Measurements from ENCODE around the gene DRAM1. TPM values are rescaled to one million over a fixed set of nuclear protein-coding genes. Genes with fewer than 3 reads are reported as not detected.
A peak's percentile ranks its signal among the peaks of the same experiment; 100 is the strongest.

DRAM1 gene
- total RNA-seq, 4 donors from 2014 or later, result 1.4 to 15.0 (median 6.0) TPM

DNA sequence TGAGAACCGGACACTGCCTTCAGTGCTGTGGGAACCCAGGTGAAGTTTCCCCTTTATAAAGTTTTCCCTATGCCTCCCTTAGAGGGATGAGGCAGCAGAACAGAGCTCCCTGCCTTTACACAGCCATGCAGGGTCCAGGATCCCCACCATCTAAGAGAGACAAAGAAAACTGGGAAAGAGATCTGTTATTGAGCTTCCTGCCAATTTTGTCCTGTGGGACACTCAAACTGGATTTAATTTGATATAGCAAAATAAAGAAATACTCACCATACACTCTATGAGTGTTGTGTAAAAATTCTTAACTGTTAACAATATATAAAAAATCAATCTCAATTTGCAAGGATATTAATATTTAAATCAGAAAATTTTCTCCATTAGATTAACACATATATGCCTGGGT, 69.9 kb downstream of the DRAM1 start:
- H3K27me3 ChIP-seq, result no peaks in the 10 kb centered on the region
- peaks cover 0 to 15% (median 0%) of the 10 kb centered on the region in 3 donors for H3K4me1 ChIP-seq
- TF ChIP-seq POLR2A (IDR thresholded peaks at IDR 0.05), result no peak
- TF ChIP-seq CTCF (IDR thresholded peaks at IDR 0.05), result no peak
- DNase-seq, result no peak
- H3K27ac ChIP-seq, result peak overlapping the region in 1 of 4 donors; percentile 25
- intact Hi-C loops (cut with DNase I), result no loop called here
- no peak overlapping the region for H3K4me3 ChIP-seq
- 91 to 100% methylated on average over 1 of the region's 1 CpG for WGBS, 2 donors
- H3K36me3 ChIP-seq, result no peaks in the 10 kb centered on the region
- H3K9me3 ChIP-seq, result no peaks in the 10 kb centered on the region

- DNase-seq, result no peak
- Histone ChIP-seq H3K27ac (no peak overlapping the region), H3K9me3 (no peaks in the 10 kb centered on the region), H3K4me1 (peaks cover 0 to 15% (median 0%) of the 10 kb centered on the region in 3 donors), H3K27me3 (no peaks in the 10 kb centered on the region), H3K36me3 (no peaks in the 10 kb centered on the region), H3K4me3 (no peak overlapping the region)
- 76 to 92% methylated on average over 3 of the region's 3 CpGs for WGBS, 2 donors
- intact Hi-C loops (cut with DNase I), result no loop called here
- TF ChIP-seq POLR2A (IDR thresholded peaks at IDR 0.05) (no peak), CTCF (IDR thresholded peaks at IDR 0.05) (no peak)
Measured at GRCh38 chr12:101948365-101948764, 71.0 kb downstream of the DRAM1 start.

DNA sequence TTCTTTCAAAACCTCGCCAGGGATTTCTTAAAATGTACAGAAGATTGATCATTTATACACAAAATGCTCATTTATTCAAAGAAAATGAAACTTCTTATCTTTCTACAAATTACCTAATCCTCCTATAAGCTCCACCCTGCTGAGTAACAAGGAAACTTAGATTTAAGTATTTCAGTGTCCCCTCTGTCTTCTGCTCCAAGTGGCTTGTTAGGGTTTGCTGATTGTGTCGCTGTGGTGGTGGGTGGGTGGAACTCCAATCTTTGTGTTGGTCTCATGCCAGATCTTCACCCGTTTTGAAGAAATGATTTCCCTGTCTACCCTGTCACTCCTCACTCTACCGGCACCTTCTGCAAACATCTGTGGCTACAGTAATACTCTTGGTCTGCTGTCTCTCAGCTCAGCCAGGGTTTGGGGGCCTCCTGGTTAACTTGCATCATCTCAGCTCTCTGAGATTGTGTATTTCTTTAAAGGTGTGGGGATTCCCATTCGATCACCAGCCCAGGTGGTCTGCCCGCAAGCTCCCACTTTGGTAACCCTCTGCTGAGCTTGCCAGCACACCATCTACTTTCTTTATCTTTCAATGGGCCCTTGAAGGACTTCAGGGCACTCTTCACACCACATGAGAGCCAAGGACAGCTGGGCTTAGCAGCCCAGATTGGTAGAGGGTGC, 73.8 kb downstream of the DRAM1 start:
- no peaks in the 10 kb centered on the region for H3K36me3 ChIP-seq
- no peaks in the 10 kb centered on the region for H3K9me3 ChIP-seq
- H3K4me3 ChIP-seq, result no peak overlapping the region
- no peak overlapping the region for H3K27ac ChIP-seq
- 76 to 84% methylated on average over 5 to 6 of the region's 6 CpGs for WGBS, 2 donors
- peaks cover 0 to 4% (median 0%) of the 10 kb centered on the region in 3 donors for H3K4me1 ChIP-seq
- intact Hi-C loops (cut with DNase I), result no loop called here
- no peak for TF ChIP-seq CTCF (IDR thresholded peaks at IDR 0.05)
- no peak for TF ChIP-seq POLR2A (IDR thresholded peaks at IDR 0.05)
- H3K27me3 ChIP-seq, result no peaks in the 10 kb centered on the region
- no peak for DNase-seq

DNA sequence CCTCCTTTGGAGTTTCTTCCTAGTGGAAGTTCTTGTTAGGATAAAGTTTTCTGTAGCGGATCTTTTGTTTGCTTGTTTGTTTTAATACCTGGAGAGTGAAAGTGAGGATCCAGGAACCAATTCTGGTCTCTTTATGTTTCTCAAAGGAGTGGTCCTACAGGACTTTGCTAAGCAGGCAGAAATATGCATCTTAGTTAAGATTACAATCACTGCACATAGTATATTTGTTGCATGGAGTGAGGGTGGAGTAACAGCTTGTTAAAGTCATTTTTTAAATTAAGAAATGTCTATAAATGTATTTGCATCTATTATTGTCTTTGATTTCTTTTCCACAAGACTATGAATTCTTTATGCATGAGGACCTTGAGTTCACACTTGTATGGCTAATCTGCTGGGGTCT, 76.7 kb downstream of the DRAM1 start:
- TF ChIP-seq POLR2A (IDR thresholded peaks at IDR 0.05) (no peak), CTCF (IDR thresholded peaks at IDR 0.05) (no peak)
- no peak for DNase-seq
- no peaks in the 10 kb centered on the region for H3K4me1 ChIP-seq
- no peaks in the 10 kb centered on the region for H3K9me3 ChIP-seq
- H3K27ac ChIP-seq, result no peak overlapping the region
- no peak overlapping the region for H3K4me3 ChIP-seq
- H3K27me3 ChIP-seq, result no peaks in the 10 kb centered on the region
- WGBS, 2 donors, result 95 to 100% methylated on average over 1 of the region's 1 CpG
- H3K36me3 ChIP-seq, result no peaks in the 10 kb centered on the region
- intact Hi-C loops (cut with DNase I), result no loop called here

DNA sequence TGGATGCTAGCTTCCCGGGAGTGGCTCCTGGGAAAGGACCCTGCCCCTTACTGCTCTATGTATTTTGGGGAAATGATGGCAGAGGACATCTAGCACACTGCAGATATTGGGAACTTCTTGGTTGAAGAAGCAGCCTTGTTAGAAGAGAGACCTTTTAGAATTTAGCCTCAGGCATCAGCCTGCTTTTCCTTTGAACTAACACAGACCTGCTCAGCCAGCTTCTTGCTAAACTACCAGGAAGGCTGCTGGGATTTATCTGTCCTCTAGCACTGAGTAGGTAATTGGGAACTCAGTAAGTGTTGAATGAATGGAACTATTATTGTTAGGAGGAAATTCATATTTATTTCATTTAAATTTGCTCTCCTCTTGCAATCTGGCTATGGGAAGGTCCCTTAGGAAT, 77.3 kb downstream of the DRAM1 start:
- DNase-seq, result no peak
- Histone ChIP-seq H3K36me3 (no peaks in the 10 kb centered on the region), H3K27ac (no peak overlapping the region), H3K4me1 (no peaks in the 10 kb centered on the region), H3K9me3 (peaks cover 0 to 3% (median 0%) of the 10 kb centered on the region in 3 donors), H3K4me3 (no peak overlapping the region), H3K27me3 (no peaks in the 10 kb centered on the region)
- intact Hi-C loops (cut with DNase I), result no loop called here
- WGBS, 2 donors, result 22 to 100% methylated on average over 1 of the region's 1 CpG
- TF ChIP-seq CTCF (IDR thresholded peaks at IDR 0.05), result no peak
- no peak for TF ChIP-seq POLR2A (IDR thresholded peaks at IDR 0.05)
